Measurements from ENCODE around the gene TOR2A.
A peak's percentile ranks its signal among the peaks of the same experiment; 100 is the strongest.

TOR2A gene

DNA sequence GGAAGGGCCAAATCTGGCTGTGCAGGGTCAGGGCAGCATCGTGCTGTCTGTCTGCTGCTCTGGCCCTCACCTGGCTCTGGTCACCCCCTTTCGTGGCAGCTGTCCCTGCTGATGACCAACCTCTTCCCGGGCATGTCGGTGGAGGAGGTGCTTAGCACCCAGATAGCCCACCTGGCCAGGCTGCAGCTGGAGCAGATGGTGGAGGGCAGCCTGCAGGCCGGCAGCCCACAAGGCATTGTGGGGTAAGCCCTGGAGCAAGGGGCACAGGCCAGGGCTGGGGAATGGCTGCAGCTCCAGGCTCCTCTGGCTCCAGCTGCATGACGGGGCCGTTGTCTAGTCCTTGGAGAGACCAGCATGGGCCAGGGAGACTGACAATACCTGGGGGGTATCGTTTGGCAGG is 8.2 kb downstream of the TOR2A start:
- Histone ChIP-seq H3K4me1 (ENCODE audit: insufficient read depth, low read length) (peaks cover 3% of the 10 kb centered on the region), H3K36me3 (ENCODE audit: insufficient read depth, low read length) (no peaks in the 10 kb centered on the region), H3K27ac (ENCODE audit: low read depth, low read length) (no peak overlapping the region), H3K27me3 (ENCODE audit: control insufficient read depth in 1 of 2, insufficient read depth in 2 of 2, low read length in 2 of 2) (peaks cover 0 to 4% of the 10 kb centered on the region in 2 donors), H3K9me3 (ENCODE audit: low read length) (no peaks in the 10 kb centered on the region), H3K9ac (ENCODE audit: low read length) (no peak overlapping the region), H3K4me3 (ENCODE audit: low read depth in 1 of 2, low read length in 2 of 2) (no peak overlapping the region)

DNA sequence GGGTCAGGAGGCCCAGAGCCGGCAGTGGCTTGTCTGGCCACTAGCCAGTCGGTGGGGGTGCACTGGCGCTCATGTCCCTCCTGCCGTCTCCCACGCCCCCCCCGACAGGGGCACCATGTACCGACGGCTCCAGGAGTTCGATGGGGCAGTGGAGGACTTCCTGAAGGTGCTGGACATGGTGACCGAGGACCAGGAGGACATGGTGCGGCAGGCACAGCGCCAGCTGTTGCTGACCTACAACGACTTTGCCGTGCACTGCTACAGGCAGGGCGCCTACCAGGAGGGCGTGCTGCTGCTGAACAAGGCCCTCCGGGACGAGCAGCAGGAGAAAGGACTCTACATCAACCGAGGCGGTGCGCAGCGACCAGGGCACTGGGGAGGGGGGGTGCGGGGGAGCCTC is 11.1 kb downstream of the TOR2A start:
- no peak overlapping the region for H3K4me3 ChIP-seq (ENCODE audit: low read depth in 1 of 2, low read length in 2 of 2)
- no peaks in the 10 kb centered on the region for H3K36me3 ChIP-seq (ENCODE audit: insufficient read depth, low read length)
- H3K27ac ChIP-seq (ENCODE audit: low read depth, low read length): no peak overlapping the region
- H3K4me1 ChIP-seq (ENCODE audit: insufficient read depth, low read length): no peaks in the 10 kb centered on the region
- H3K9me3 ChIP-seq (ENCODE audit: low read length): no peaks in the 10 kb centered on the region
- no peak overlapping the region for H3K9ac ChIP-seq (ENCODE audit: low read length)
- peaks cover 0 to 4% of the 10 kb centered on the region in 2 donors for H3K27me3 ChIP-seq (ENCODE audit: control insufficient read depth in 1 of 2, insufficient read depth in 2 of 2, low read length in 2 of 2)

DNA sequence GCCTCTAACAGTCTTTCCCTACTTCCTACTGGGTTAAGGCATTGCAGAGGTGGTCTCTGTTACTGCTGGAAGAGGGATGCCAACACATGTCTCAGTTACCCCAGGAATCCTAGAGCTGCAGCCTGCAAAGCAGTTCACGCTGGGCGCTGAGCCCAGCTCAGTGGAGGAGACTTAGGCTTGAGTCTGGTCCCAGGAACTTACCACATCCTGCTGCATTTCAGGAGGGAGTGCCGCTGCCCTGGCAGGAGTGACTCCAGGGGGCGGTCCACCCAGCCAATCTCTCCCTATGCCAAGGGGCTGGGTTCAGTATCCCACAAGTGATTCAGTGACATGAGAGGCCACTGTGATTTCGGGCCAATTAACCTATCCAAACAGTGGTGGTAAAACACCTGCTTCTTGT is 11.7 kb downstream of the TOR2A start:
- Histone ChIP-seq H3K27me3 (ENCODE audit: control insufficient read depth in 1 of 2, insufficient read depth in 2 of 2, low read length in 2 of 2) (peaks cover 0 to 4% of the 10 kb centered on the region in 2 donors), H3K27ac (ENCODE audit: low read depth, low read length) (no peak overlapping the region), H3K36me3 (ENCODE audit: insufficient read depth, low read length) (no peaks in the 10 kb centered on the region), H3K4me3 (ENCODE audit: low read depth in 1 of 2, low read length in 2 of 2) (no peak overlapping the region), H3K4me1 (ENCODE audit: insufficient read depth, low read length) (no peaks in the 10 kb centered on the region), H3K9me3 (ENCODE audit: low read length) (no peaks in the 10 kb centered on the region), H3K9ac (ENCODE audit: low read length) (no peak overlapping the region)

DNA sequence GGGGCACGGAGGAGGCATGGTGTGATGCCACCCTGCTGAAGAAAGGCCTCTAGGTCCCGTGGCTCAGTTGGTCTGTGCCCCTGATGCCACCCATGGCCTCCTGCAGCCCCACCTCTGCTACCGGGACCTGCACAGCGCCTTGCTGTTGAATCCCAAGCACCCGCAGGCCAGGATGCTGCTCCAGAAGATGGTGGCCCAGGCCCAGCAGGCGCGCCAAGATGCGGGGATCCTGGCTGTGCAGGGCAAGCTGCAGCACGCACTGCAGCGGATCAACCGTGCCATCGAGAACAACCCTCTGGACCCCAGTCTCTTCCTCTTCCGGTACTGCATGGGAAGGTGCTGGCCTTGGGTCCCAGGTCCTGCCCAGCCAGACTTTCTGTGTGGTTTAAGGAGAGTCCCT is 12.1 kb downstream of the TOR2A start:
- H3K27ac ChIP-seq (ENCODE audit: low read depth, low read length): no peak overlapping the region
- H3K4me1 ChIP-seq (ENCODE audit: insufficient read depth, low read length): no peaks in the 10 kb centered on the region
- H3K9me3 ChIP-seq (ENCODE audit: low read length): no peaks in the 10 kb centered on the region
- H3K9ac ChIP-seq (ENCODE audit: low read length): no peak overlapping the region
- H3K4me3 ChIP-seq (ENCODE audit: low read depth in 1 of 2, low read length in 2 of 2): no peak overlapping the region
- H3K36me3 ChIP-seq (ENCODE audit: insufficient read depth, low read length): no peaks in the 10 kb centered on the region
- H3K27me3 ChIP-seq (ENCODE audit: control insufficient read depth in 1 of 2, insufficient read depth in 2 of 2, low read length in 2 of 2): peaks cover 0 to 4% of the 10 kb centered on the region in 2 donors

DNA sequence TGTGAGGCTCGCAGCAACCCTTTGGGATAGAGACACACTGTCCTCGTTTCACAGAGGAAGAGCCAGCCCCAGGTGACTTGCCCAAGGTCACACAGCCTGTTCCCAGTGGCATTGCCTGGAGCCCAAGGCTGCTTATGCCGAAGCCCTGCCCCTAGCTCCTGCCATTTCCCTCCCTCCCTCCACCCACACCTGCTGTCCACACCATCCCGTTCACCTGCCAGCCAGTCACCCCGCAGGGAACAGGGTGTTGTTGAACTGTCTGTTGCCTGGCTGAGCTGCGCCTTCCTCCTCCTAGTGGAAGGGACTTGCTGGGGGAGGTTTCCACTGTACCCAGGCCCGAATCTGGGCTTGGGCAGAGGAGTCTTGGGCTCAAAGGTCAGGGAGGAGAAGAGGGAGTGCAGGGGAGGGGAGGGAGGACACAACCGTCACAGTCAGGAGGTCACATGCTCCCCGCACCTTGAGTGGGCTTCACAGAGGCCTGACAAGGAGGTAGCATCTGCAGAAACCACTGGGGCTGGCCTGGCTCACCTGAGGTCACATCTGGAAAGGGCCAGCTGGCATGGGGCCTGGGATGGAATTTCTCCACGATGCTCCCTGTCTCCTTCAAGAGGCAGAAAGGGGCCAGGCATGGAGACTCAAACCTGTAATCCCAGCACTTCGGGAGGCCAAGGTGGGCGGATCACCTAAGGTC is 12.9 kb downstream of the TOR2A start:
- H3K9ac ChIP-seq (ENCODE audit: low read length): no peak overlapping the region

DNA sequence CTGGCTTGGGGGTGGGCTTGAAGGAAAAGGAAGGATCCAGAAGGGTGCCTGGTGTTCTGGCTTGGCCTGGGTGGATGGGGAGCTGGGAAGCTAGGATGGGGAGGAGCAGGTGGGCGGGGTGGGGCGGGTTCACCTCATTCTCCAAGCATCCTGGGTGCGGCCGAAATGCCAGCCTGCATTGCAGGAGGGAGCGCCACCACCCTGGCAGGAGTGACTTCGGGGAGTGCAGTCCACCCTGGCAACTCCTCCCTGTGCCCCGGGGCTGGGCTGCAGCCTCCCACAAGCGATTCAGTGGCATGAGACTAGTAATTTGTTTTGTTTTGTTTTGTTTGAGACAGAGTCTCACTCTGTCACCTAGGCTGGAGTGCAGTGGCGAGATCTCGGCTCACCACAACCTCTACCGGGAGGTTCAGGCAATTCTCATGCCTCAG is 13.7 kb downstream of the TOR2A start:
- peaks cover 0 to 4% of the 10 kb centered on the region in 2 donors for H3K27me3 ChIP-seq (ENCODE audit: control insufficient read depth in 1 of 2, insufficient read depth in 2 of 2, low read length in 2 of 2)
- H3K4me1 ChIP-seq (ENCODE audit: insufficient read depth, low read length): peaks cover 1% of the 10 kb centered on the region
- no peak overlapping the region for H3K27ac ChIP-seq (ENCODE audit: low read depth, low read length)
- no peaks in the 10 kb centered on the region for H3K9me3 ChIP-seq (ENCODE audit: low read length)
- no peak overlapping the region for H3K9ac ChIP-seq (ENCODE audit: low read length)
- no peak overlapping the region for H3K4me3 ChIP-seq (ENCODE audit: low read depth in 1 of 2, low read length in 2 of 2)
- H3K36me3 ChIP-seq (ENCODE audit: insufficient read depth, low read length): no peaks in the 10 kb centered on the region

More for the DNA sequence above, 12.9 kb downstream of the TOR2A start:
- no peak overlapping the region for H3K27ac ChIP-seq (ENCODE audit: low read depth, low read length)
- no peaks in the 10 kb centered on the region for H3K4me1 ChIP-seq (ENCODE audit: insufficient read depth, low read length)
- H3K27me3 ChIP-seq (ENCODE audit: control insufficient read depth in 1 of 2, insufficient read depth in 2 of 2, low read length in 2 of 2): peaks cover 0 to 4% of the 10 kb centered on the region in 2 donors
- H3K9me3 ChIP-seq (ENCODE audit: low read length): no peaks in the 10 kb centered on the region
- H3K4me3 ChIP-seq (ENCODE audit: low read depth in 1 of 2, low read length in 2 of 2): no peak overlapping the region
- H3K36me3 ChIP-seq (ENCODE audit: insufficient read depth, low read length): no peaks in the 10 kb centered on the region

DNA sequence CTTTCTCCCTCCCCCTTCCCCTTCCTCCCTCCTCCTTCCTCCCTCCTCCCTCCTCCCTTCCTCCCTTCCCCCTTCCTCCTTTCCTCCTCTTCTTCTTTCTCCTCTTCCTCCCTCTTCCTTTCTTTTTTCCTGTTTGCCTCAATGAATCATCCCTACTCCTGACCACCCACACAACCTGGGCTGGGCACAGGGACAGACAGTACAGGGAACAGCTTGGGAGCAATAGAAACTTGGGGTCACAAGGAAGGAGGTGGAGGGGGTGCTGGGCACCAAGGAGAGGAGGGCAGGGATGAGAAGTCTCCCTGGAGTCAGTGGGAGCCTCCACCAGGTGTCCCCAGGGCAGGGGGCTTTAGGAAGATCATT is 14.2 kb downstream of the TOR2A start:
- H3K9ac ChIP-seq (ENCODE audit: low read length): no peak overlapping the region
- H3K9me3 ChIP-seq (ENCODE audit: low read length): no peaks in the 10 kb centered on the region
- H3K27me3 ChIP-seq (ENCODE audit: control insufficient read depth in 1 of 2, insufficient read depth in 2 of 2, low read length in 2 of 2): peaks cover 0 to 4% of the 10 kb centered on the region in 2 donors
- no peak overlapping the region for H3K27ac ChIP-seq (ENCODE audit: low read depth, low read length)
- no peaks in the 10 kb centered on the region for H3K36me3 ChIP-seq (ENCODE audit: insufficient read depth, low read length)
- peaks cover 6% of the 10 kb centered on the region for H3K4me1 ChIP-seq (ENCODE audit: insufficient read depth, low read length)
- H3K4me3 ChIP-seq (ENCODE audit: low read depth in 1 of 2, low read length in 2 of 2): no peak overlapping the region

DNA sequence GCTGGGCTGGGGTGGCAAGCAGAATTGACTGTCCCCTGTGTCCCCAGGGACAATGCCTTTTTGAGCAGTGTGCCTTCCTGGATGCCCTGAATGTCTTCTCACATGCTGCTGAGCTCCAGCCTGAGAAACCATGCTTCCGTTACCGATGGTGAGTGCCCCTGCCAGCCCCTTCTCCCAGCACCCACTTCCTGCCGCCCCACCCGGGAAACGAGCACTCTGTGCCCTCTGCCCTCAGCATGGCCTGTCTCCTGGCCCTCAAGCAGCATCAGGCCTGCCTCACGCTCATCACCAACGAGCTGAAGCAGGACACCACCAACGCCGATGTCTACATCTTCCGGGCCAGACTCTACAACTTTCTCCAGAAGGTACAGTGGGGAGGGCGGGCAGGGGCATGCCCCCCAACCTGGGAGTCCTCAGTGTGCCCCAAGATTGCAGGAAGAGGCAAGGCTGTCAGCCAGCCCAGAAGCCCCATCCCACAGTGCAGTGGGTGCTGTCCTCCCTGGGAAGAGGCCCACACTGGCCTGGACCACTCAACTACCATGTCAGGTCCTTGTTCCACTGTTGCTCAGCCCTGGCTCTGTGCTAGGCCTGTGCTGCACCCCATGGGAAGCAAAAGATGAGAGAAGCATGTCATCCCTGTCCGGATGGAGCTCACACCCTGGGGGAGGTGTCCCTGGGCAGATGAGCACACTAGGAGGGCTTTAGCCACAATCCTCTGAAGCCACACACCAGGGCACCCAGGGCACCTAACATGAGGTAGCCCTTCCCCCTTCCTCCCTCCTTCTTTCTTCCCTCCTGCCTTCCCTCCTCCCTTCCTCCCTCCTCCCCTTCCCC is 14.8 kb downstream of the TOR2A start:
- H3K36me3 ChIP-seq (ENCODE audit: insufficient read depth, low read length): no peaks in the 10 kb centered on the region
- H3K27me3 ChIP-seq (ENCODE audit: control insufficient read depth in 1 of 2, insufficient read depth in 2 of 2, low read length in 2 of 2): peaks cover 0 to 4% of the 10 kb centered on the region in 2 donors
- H3K4me3 ChIP-seq (ENCODE audit: low read depth in 1 of 2, low read length in 2 of 2): no peak overlapping the region
- no peak overlapping the region for H3K9ac ChIP-seq (ENCODE audit: low read length)
- H3K9me3 ChIP-seq (ENCODE audit: low read length): no peaks in the 10 kb centered on the region
- peaks cover 6% of the 10 kb centered on the region for H3K4me1 ChIP-seq (ENCODE audit: insufficient read depth, low read length)
- H3K27ac ChIP-seq (ENCODE audit: low read depth, low read length): no peak overlapping the region

DNA sequence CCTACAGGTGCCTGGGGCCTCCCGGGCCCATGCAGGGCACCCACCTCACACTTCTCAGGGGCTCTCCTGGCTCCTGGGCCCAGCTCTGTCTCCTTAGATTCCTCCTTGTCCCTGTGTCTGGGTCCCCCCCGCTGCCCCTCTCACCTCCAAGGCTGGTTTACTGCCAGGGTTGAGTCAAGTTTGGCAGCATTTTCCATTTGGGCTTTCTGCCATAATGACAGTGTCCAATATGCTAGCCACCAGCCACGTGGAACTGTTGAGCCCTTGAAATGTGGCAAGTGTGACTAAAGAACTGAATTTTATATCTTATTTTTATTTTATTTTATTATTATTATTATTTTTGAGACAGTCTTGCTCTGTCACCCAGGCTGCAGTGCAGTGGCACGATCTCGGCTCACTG is 17.3 kb downstream of the TOR2A start:
- H3K36me3 ChIP-seq (ENCODE audit: insufficient read depth, low read length): no peaks in the 10 kb centered on the region
- H3K9me3 ChIP-seq (ENCODE audit: low read length): no peaks in the 10 kb centered on the region
- no peaks in the 10 kb centered on the region for H3K27me3 ChIP-seq (ENCODE audit: control insufficient read depth in 1 of 2, insufficient read depth in 2 of 2, low read length in 2 of 2)
- peaks cover 12% of the 10 kb centered on the region for H3K4me1 ChIP-seq (ENCODE audit: insufficient read depth, low read length)
- H3K4me3 ChIP-seq (ENCODE audit: low read depth in 1 of 2, low read length in 2 of 2): no peak overlapping the region
- no peak overlapping the region for H3K27ac ChIP-seq (ENCODE audit: low read depth, low read length)
- H3K9ac ChIP-seq (ENCODE audit: low read length): no peak overlapping the region

DNA sequence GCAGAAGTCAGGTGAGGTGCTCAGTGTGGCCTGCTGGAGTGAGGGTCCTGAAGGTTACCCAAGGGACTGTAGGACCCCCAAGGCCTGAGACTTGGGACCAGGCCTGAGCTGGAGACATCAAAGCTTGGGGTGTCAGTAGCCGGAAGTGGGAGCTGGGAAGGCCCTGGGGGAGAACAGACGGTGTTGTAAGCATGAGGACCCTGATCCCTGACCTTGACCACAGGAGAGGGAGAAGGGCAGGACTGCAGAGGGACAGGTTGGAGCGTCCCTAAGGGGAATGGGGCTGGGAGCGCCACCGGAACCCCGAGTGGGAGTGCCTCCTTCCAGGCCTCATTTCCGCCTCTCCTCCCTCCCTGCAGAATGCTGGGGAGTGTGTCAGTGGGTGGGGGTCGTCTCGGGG is 18.7 kb downstream of the TOR2A start:
- H3K36me3 ChIP-seq (ENCODE audit: insufficient read depth, low read length): no peaks in the 10 kb centered on the region
- no peaks in the 10 kb centered on the region for H3K27me3 ChIP-seq (ENCODE audit: control insufficient read depth in 1 of 2, insufficient read depth in 2 of 2, low read length in 2 of 2)
- peak overlapping the region; percentile 59 to 88 for H3K4me3 ChIP-seq (ENCODE audit: low read depth in 1 of 2, low read length in 2 of 2)
- H3K9me3 ChIP-seq (ENCODE audit: low read length): no peaks in the 10 kb centered on the region
- H3K4me1 ChIP-seq (ENCODE audit: insufficient read depth, low read length): peaks cover 12% of the 10 kb centered on the region
- H3K9ac ChIP-seq (ENCODE audit: low read length): peak overlapping the region; percentile 33
- H3K27ac ChIP-seq (ENCODE audit: low read depth, low read length): peak overlapping the region; percentile 74

DNA sequence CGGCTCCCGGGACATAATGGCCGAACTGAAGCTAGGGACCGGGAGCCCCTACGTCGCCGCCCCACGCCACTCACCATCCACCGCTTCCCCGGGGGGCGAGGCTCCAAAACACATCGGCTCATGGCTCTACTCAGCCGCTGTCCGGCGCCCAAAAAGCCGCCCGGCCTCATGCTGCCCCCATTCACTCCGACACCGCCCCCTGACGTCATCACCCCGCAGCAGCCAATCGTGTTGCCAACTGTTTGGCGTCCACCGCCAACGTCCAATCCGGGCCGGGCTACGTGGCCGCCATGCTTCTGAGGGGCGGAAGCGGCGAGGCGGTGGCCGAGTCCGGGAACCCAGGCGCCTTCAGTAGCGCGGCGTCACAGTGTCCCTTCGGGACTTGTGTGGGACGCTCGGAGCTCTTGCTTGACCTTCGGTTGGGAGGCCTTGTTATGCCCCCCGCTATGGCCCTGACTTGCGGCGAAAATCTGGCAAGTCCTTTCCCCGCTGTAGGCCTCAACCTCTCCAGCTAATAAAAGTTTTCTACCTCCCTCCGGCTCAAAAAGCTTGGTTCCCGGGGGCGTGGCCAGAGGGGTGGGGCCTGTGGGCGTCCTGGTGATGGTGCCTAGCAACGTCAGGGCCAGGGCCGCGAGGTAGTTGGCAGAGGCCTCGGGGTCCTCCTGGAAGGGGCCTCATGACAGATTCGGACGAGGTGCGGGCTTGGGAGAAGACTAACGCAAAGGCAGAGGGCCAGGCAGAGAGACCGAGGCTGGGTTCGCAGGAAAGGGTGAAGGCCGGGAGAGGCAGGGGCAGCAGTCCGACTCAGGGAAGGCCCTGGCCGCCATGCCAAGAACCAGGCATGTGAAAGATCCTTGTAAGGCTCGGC is 19.4 kb downstream of the TOR2A start, which contains the start of the genes PTRH1 and TTC16:
PTRH1 (minus strand) TSS at position 194 of the 868 bp plus-strand sequence; CDS start at position 170, 24 bp downstream.
TTC16 (plus strand) TSS at position 610 of the 868 bp plus-strand sequence; CDS start at position 677, 67 bp downstream.
- Histone ChIP-seq H3K4me1 (ENCODE audit: insufficient read depth, low read length) (peaks cover 12% of the 10 kb centered on the region), H3K4me3 (ENCODE audit: low read depth in 1 of 2, low read length in 2 of 2) (peak within 1 kb of the TSS; percentile 75 to 88)

More for the DNA sequence above, 19.4 kb downstream of the TOR2A start, which contains the start of the genes PTRH1 and TTC16:
- Histone ChIP-seq H3K9me3 (ENCODE audit: low read length) (no peaks in the 10 kb centered on the region), H3K27me3 (ENCODE audit: control insufficient read depth in 1 of 2, insufficient read depth in 2 of 2, low read length in 2 of 2) (no peaks in the 10 kb centered on the region), H3K27ac (ENCODE audit: low read depth, low read length) (peak within 1 kb of the TSS; percentile 74), H3K9ac (ENCODE audit: low read length) (peak within 1 kb of the TSS; percentile 53), H3K36me3 (ENCODE audit: insufficient read depth, low read length) (no peaks in the 10 kb centered on the region)
